ENCODE data around the gene VAMP8. TPM values are rescaled to one million over a fixed set of nuclear protein-coding genes. Genes with fewer than 3 reads are reported as not detected.

The VAMP8 gene
- polyA plus RNA-seq, 2 of the 4 experiments (the other 2 are of a cell fraction) = 18.5 to 41.1 TPM

- POLR2A ChIA-PET = no interaction called here
- FAIRE-seq (no peak), DNase-seq (ENCODE audit: low read depth in 1 of 2, low spot score in 1 of 2) (no peak)
Measured at GRCh38 chr2:85597241-85597640, 19.9 kb downstream of the VAMP8 start.

GRCh38 chr2:85598594-85599340, 21.4 kb downstream of the VAMP8 start:
- no peak for TF ChIP-seq JUN (IDR thresholded peaks at IDR 0.05)
- no peak for TF ChIP-seq HEYL (CRISPR knock-in tag; IDR thresholded peaks at IDR 0.05)
- no peak for TF ChIP-seq RFX5 (IDR thresholded peaks at IDR 0.05)
- no peak for TF ChIP-seq CEBPB (IDR thresholded peaks at IDR 0.05)
- TF ChIP-seq HMGXB4 (CRISPR knock-in tag; IDR thresholded peaks at IDR 0.05; ENCODE audit: borderline replicate concordance) = no peak
- no peak for TF ChIP-seq FOSL2 (IDR thresholded peaks at IDR 0.05)
- no peak for TF ChIP-seq FOSL2 (CRISPR knock-in tag; IDR thresholded peaks at IDR 0.05)
- DNase-seq (ENCODE audit: low read depth in 1 of 2, low spot score in 1 of 2) (no peak), ATAC-seq (no peak), FAIRE-seq (no peak)
- no peak overlapping the region for H3K27ac ChIP-seq
- peaks cover 23% of the 10 kb centered on the region for H3K4me1 ChIP-seq
- H3K9me3 ChIP-seq = no peaks in the 10 kb centered on the region
- 83% methylated on average over 14 of the region's 14 CpGs for WGBS (ENCODE audit: missing lambda C conversion rate)
- POLR2A ChIA-PET = no interaction called here
- no peak overlapping the region for H3K4me2 ChIP-seq
- H3K4me3 ChIP-seq = no peak overlapping the region
- CTCF ChIA-PET = interaction anchor here (0.7 to 1.8 kb wide), 2 partner anchors 45 to 54 kb away, joined by 3 to 5 read pairs; no protein-coding TSS in a partner anchor

More at GRCh38 chr2:85597241-85597640, 19.9 kb downstream of the VAMP8 start:
- 0 out of 3 replicates have a peak overlapping the region, but pooled peaks have one; percentile 81 for H3K4me2 ChIP-seq
- no peak for ATAC-seq
- WGBS (ENCODE audit: missing lambda C conversion rate) = 86% methylated on average over 5 of the region's 5 CpGs
- H3K9me3 ChIP-seq = no peaks in the 10 kb centered on the region
- H3K4me3 ChIP-seq = no peak overlapping the region
- H3K4me1 ChIP-seq = peaks cover 22% of the 10 kb centered on the region
- H3K27ac ChIP-seq = no peak overlapping the region
- CTCF ChIA-PET = interaction anchor here (1.0 to 3.0 kb wide), 3 partner anchors 10 to 45 kb away, joined by 3 to 9 read pairs (median 5); no protein-coding TSS in a partner anchor
- TF ChIP-seq POLR2A (IDR thresholded peaks at IDR 0.05; ENCODE audit: low read length) (no peak), FOSB (CRISPR knock-in tag; IDR thresholded peaks at IDR 0.05) (no peak), MAFK (IDR thresholded peaks at IDR 0.05; ENCODE audit: partially characterized antibody) (no peak), SMC3 (IDR thresholded peaks at IDR 0.05) (no peak), JUNB (IDR thresholded peaks at IDR 0.05) (no peak), EP300 (IDR thresholded peaks at IDR 0.05) (no peak), HES2 (IDR thresholded peaks at IDR 0.05) (no peak), CTCF (IDR thresholded peaks at IDR 0.05) (no peak), POLR2AphosphoS2 (conservative IDR thresholded peaks at IDR 0.05; ENCODE audit: low read length) (no peak), KDM1A (IDR thresholded peaks at IDR 0.05; ENCODE audit: low read depth) (no peak), TP53 (CRISPR knock-in tag; IDR thresholded peaks at IDR 0.05) (no peak), PHF8 (IDR thresholded peaks at IDR 0.05; ENCODE audit: borderline replicate concordance, low read depth) (no peak), HOXB5 (CRISPR knock-in tag; IDR thresholded peaks at IDR 0.05) (no peak), HDAC2 (IDR thresholded peaks at IDR 0.05) (no peak)

All from A549 (cell line).